H1 (cell line): ENCODE measurements around the gene ATP6V1F. TPM values are rescaled to one million over a fixed set of nuclear protein-coding genes. Genes with fewer than 3 reads are reported as not detected.

Source experiments
- CHD7 ChIP-seq: fragments of 300-600 bp; sonication (generic); IDR thresholded peaks from 2 replicates; pipeline ENCODE4 v1.7.1; 2012; ENCODE audit warnings: low read length, moderate library complexity, mild to moderate bottlenecking, inconsistent platforms; ENCODE audit not compliant: insufficient replicate concordance
- EZH2 ChIP-seq: fragments of 200-600 bp; sonication (generic); IDR thresholded peaks from 2 replicates; pipeline ENCODE4 v1.7.1; 2012; ENCODE audit warnings: low read depth, mild to moderate bottlenecking, moderate library complexity, low read length, inconsistent platforms; ENCODE audit not compliant: severe bottlenecking
- FOSL1 ChIP-seq: IDR thresholded peaks from 2 replicates; pipeline ENCODE4 v1.6.1; 2011; ENCODE audit warnings: mild to moderate bottlenecking, low read depth, low read length, moderate library complexity; ENCODE audit not compliant: insufficient read depth
- SAP30 ChIP-seq: fragments of 300-600 bp; sonication (generic); IDR thresholded peaks from 2 replicates; pipeline ENCODE4 v1.7.1; 2012; ENCODE audit warnings: low read length, moderate library complexity, mild to moderate bottlenecking, inconsistent platforms; ENCODE audit not compliant: insufficient read depth, insufficient replicate concordance
- polyA plus RNA-seq, 7 experiments: library from polyadenylated mRNA; depleted of rRNA in 3 of 7; stranded (reverse) in 5 of 7; unstranded in 2 of 7; fragments of >200 nt in 5 of 7; fragments of 200-250 nt in 2 of 7; gene quantifications; 1 replicate in 5 of 7; 2 replicates in 1 of 7; 4 replicates in 1 of 7; pipeline versions ENCODE4 v1.2.1 to v1.2.3, GENCODE V29; 2011 to 2013; ENCODE audit warnings: missing spikeins in 2 of 7, mixed read lengths in 2 of 7
- total RNA-seq: library from RNA; stranded (reverse); fragmentation: NEBNext Ultra II Directional; extraction: Animal tissue kit (Norgen Biotek cat#: 25700); gene quantifications from 2 replicates; pipeline ENCODE4 v1.2.1, GENCODE V29; 2021

The ATP6V1F gene
- total and polyA plus RNA-seq, 2 of the 8 experiments (the other 6 are each of a cell fraction or from before 2014, with no cell fraction given): 104 to 318 TPM

DNA sequence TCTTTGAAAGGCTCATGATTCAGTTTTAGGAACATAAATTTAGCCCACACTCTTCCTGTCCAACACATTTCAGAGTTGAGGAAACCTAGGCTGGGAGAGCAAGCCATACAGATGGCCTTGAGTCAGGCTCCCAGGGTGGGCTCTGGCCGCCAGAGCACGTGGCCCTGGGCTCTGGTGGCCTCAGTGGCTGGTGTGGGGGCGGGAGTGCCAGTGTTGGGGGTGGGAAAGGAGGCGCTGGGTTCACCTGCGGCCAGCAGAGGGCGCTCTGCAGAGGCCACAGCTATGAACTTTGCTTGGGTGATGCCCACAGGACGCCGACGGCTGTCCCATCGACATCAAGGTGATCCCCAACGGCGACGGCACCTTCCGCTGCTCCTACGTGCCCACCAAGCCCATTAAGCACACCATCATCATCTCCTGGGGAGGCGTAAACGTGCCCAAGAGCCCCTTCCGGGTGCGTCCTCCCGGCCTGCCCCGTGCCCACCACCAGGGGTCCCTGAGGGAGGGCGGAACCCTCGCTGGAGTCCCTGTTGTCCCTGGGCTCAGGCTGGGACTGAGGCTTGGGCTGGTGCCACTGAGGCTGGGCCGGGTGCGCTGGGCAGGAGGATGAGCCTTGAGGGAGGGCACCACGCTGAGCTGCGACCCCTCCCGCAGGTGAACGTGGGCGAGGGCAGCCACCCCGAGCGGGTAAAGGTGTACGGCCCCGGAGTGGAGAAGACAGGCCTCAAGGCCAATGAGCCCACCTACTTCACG, 20.6 kb upstream of the ATP6V1F start (continued):
- TF ChIP-seq CHD7 (no peak), SAP30 (no peak), FOSL1 (peak; percentile 65; the same call in 1 of the 2 replicates), EZH2 (no peak)
